Effector memory CD8-positive, alpha-beta T cell (primary cell): ENCODE data around the gene TMEM62.
"Not testable (repeated sequence)": the region's sequence is repeated elsewhere in the genome, so short reads cannot be mapped to it uniquely, and the experiment has no call there.

Experiments used
- ATAC-seq: fragments of 150-1000 bp; cut with Tn5 transposase; replicated peaks from 2 replicates; pipeline ENCODE4 v1.10.0; 2021; ENCODE audit warnings: mild to moderate bottlenecking, moderate library complexity
- DNase-seq, 3 experiments: peaks; one replicate each; pipeline ENCODE4 v3.0.0; 2021
- H3K27ac Mint-ChIP-seq, 2 donors: one replicate each; pipeline ENCODE4 v1.8.0; 2022; ENCODE audit warnings: mild to moderate bottlenecking in 2 of 2, mixed read lengths in 2 of 2, moderate library complexity in 2 of 2
- H3K27me3 Mint-ChIP-seq, 2 donors: one replicate each; pipeline ENCODE4 v1.8.0; 2022; ENCODE audit warnings: mixed read lengths in 2 of 2
- H3K36me3 Mint-ChIP-seq: one replicate; pipeline ENCODE4 v1.8.0; 2022; ENCODE audit warnings: mild to moderate bottlenecking, moderate library complexity, mixed read lengths; ENCODE audit not compliant: insufficient read depth
- H3K4me1 Mint-ChIP-seq, 2 donors: one replicate each; pipeline ENCODE4 v1.8.0; 2022; ENCODE audit warnings: low read depth in 2 of 2, mixed read lengths in 2 of 2
- H3K4me3 Mint-ChIP-seq, 2 donors: one replicate each; pipeline ENCODE4 v1.8.0; 2022; ENCODE audit warnings: mild to moderate bottlenecking in 2 of 2, mixed read lengths in 2 of 2, moderate library complexity in 2 of 2
- H3K9me3 Mint-ChIP-seq, 2 donors: one replicate each; pipeline ENCODE4 v1.8.0; 2022; ENCODE audit warnings: mixed read lengths in 2 of 2

The TMEM62 gene

GRCh38 chr15:43128980-43129335 lies 4.4 kb upstream of the TMEM62 start:
- no peak overlapping the region for H3K27ac Mint-ChIP-seq

DNA sequence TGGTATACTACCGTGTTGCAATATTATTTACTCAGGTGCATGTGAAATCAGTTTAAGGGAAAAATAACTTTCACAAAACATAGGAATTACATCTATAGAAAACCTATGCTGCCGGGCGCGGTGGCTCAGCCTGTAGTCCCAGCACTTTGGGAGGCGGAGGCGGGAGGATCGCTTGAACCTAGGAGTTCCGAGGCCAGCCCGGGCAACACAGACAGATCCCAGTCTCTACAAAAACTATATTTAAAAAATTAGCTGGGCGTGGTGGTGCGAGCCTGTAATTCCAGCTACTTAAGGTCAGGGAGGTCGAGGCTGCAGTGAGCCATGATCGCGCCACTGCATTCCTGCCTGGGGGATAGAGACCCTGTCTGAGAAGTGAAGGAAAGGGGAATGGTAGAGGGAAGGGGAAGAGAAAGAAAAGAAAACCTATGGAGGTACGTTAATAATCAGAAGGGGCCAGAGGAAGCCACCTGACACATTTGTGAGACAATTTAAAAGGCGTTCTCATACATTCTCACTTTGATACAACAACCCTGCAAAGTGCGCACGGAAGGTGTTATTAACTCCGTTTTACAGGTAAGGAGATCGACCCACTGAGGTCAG lies 456 bp upstream of the TMEM62 start:
- peaks cover 21% of the 10 kb centered on the region for H3K36me3 Mint-ChIP-seq
- ATAC-seq, result no peak
- H3K4me3 Mint-ChIP-seq, result peak overlapping the region; percentile 92 to 95
- peak overlapping the region; percentile 97 to 99 for H3K27ac Mint-ChIP-seq
- peaks cover 17 to 20% of the 10 kb centered on the region in 2 donors for H3K4me1 Mint-ChIP-seq
- no peaks in the 10 kb centered on the region for H3K9me3 Mint-ChIP-seq
- DNase-seq, result no peak
- peaks cover 5 to 15% of the 10 kb centered on the region in 2 donors for H3K27me3 Mint-ChIP-seq

More at GRCh38 chr15:43128980-43129335, 4.4 kb upstream of the TMEM62 start:
- ATAC-seq, result no peak
- H3K4me1 Mint-ChIP-seq, result peaks cover 4% of the 10 kb centered on the region in 2 donors
- no peak overlapping the region for H3K4me3 Mint-ChIP-seq
- no peaks in the 10 kb centered on the region for H3K9me3 Mint-ChIP-seq
- H3K36me3 Mint-ChIP-seq, result peaks cover 7% of the 10 kb centered on the region
- H3K27me3 Mint-ChIP-seq, result peaks cover 5 to 15% of the 10 kb centered on the region in 2 donors
- DNase-seq, result no peak

GRCh38 chr15:43134157-43134635 lies 810 bp downstream of the TMEM62 start:
- Mint-ChIP-seq H3K4me1 (peaks cover 17 to 25% of the 10 kb centered on the region in 2 donors), H3K27ac (peak overlapping the region; percentile 97 to 99), H3K4me3 (peak overlapping the region; percentile 92 to 95), H3K9me3 (no peaks in the 10 kb centered on the region), H3K27me3 (peaks cover 0 to 8% of the 10 kb centered on the region in 2 donors), H3K36me3 (peaks cover 32% of the 10 kb centered on the region)
- DNase-seq (peak in 2 of 3 experiments; percentile 3 to 4), ATAC-seq (peak; percentile 23)

DNA sequence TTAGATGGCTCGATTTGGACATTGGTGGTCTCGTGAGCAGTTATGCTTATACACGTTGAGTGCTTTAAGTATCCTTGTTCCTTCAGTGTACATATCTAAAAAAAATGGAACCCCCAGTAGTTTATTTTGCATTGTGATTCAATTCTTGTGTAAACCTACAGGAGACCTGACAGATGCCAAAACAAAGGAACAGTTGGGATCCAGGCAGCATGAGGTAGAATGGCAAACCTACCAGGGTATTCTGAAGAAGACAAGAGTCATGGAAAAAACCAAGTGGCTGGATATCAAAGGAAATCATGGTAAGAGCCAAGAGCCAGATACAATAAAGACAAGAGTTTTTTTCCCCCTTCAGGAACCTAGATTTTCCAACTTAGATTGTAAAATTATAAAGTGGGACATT lies 2.0 kb downstream of the TMEM62 start:
- Mint-ChIP-seq H3K36me3 (peaks cover 43% of the 10 kb centered on the region), H3K9me3 (no peaks in the 10 kb centered on the region), H3K27me3 (no peaks in the 10 kb centered on the region), H3K4me1 (peaks cover 17 to 28% of the 10 kb centered on the region in 2 donors), H3K27ac (peak overlapping the region; percentile 97 to 99), H3K4me3 (peak overlapping the region in 1 of 2 donors; percentile 92)
- ATAC-seq (no peak), DNase-seq (no peak)

DNA sequence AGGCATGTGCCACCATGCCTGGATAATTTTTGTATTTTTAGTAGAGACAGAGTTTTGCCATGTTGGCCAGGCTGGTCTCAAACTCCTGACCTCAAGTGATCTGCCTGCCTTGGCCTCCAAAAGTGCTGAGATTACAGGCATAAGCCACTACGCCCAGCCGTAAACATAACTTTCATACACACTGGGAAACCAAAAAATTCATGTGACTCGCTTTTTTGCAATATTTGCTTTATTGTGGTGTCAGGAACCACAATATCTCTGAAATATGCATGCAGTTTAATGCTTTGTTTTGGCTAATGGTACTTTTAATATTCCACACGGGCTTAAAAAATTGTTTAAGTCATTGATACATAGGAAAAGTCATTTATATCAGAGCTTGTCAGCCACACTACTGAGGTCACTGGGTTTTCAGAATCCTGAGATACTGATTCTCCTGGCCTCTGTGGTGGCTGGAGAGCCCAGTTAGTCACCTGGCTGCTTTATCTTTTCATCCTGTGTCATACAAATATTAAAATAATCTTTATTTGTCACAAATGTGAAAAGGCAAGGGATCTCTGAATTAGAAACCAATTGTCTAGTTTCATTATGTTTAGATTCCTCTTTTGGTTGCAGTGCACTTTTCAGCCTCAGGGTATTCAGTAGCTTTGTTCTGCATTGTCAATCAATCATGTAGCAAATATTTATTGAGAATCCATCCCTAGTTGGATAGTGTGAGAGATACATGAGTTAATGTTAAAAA lies 10.0 kb downstream of the TMEM62 start:
- H3K27ac Mint-ChIP-seq, result peak overlapping the region; percentile 0 to 18
- H3K4me3 Mint-ChIP-seq, result no peak overlapping the region
- no peak for ATAC-seq
- no peaks in the 10 kb centered on the region for H3K9me3 Mint-ChIP-seq
- H3K36me3 Mint-ChIP-seq, result peaks cover 45% of the 10 kb centered on the region
- H3K4me1 Mint-ChIP-seq, result peaks cover 13 to 17% of the 10 kb centered on the region in 2 donors
- no peaks in the 10 kb centered on the region for H3K27me3 Mint-ChIP-seq
- no peak for DNase-seq

DNA sequence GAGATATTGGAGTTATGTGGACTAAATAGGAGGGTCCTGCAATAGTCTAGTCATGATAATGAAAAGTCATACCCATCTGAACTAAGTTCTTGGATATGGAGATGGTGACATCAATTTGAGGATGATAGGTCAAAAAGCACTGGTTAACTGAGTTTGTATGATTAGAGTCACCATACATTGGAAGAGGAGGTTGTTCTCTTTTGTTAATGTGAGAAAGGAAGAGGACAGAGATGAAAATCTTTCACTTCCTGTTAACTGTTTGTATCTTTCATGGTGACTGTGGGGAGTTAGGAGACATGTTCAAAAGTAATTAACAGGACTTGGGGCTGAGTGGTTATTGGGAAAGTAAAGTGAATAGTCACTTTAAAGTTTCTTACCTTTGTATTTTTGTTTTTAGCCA lies 11.1 kb downstream of the TMEM62 start:
- H3K9me3 Mint-ChIP-seq, result no peaks in the 10 kb centered on the region
- ATAC-seq (no peak), DNase-seq (no peak)
- H3K27ac Mint-ChIP-seq, result peak overlapping the region; percentile 0 to 18
- no peaks in the 10 kb centered on the region for H3K27me3 Mint-ChIP-seq
- no peak overlapping the region for H3K4me3 Mint-ChIP-seq
- H3K36me3 Mint-ChIP-seq, result peaks cover 47% of the 10 kb centered on the region
- H3K4me1 Mint-ChIP-seq, result peaks cover 13% of the 10 kb centered on the region in 2 donors

DNA sequence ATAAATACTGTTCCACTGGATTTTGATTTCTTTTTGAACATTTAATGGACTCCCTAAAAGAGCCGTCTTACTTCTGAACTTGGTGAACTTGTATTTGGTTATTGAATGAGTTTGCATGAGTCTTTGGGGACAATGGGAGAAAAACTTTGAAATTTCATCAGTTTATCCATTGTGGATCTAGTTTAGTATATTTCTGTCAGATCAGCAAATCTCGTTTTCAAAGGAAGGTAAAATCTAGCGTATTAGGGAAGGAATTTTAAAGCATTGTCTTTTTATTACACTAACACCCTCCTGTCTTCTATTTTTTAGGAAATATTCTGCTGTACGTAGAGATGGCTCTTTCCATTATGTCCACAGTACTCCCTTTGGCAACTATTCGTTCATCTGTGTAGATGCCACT lies 12.8 kb downstream of the TMEM62 start:
- no peaks in the 10 kb centered on the region for H3K9me3 Mint-ChIP-seq
- H3K4me3 Mint-ChIP-seq, result no peak overlapping the region
- no peaks in the 10 kb centered on the region for H3K27me3 Mint-ChIP-seq
- ATAC-seq (no peak), DNase-seq (no peak)
- peaks cover 43% of the 10 kb centered on the region for H3K36me3 Mint-ChIP-seq
- peak overlapping the region in 1 of 2 donors; percentile 38 for H3K27ac Mint-ChIP-seq
- peaks cover 13% of the 10 kb centered on the region in 2 donors for H3K4me1 Mint-ChIP-seq

- Mint-ChIP-seq H3K4me1 (peaks cover 8 to 11% of the 10 kb centered on the region in 2 donors), H3K27me3 (no peaks in the 10 kb centered on the region), H3K4me3 (no peak overlapping the region), H3K9me3 (no peaks in the 10 kb centered on the region), H3K36me3 (peaks cover 59% of the 10 kb centered on the region), H3K27ac (no peak overlapping the region)
- ATAC-seq (no peak), DNase-seq (no peak)
Observed at GRCh38 chr15:43150191-43150929, 17.0 kb downstream of the TMEM62 start.

DNA sequence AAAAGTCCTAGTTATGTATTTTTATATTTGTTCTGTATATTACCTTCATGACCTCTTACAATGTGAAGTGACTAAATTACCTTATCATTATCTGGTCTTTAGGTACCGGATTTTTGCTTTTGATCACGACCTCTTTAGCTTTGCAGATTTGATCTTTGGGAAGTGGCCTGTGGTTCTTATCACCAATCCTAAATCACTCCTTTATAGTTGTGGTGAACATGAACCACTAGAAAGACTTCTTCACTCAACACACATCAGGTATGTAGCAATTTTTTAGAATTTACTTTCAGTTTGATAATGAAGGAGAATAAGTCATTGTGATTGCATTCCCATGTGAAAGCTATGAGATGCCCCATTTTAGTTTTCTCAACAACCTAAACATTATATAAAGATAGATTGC lies 18.3 kb downstream of the TMEM62 start:
- Mint-ChIP-seq H3K27ac (peak overlapping the region in 1 of 2 donors; percentile 35), H3K9me3 (no peaks in the 10 kb centered on the region), H3K27me3 (no peaks in the 10 kb centered on the region), H3K36me3 (peaks cover 61% of the 10 kb centered on the region), H3K4me3 (peak overlapping the region in 1 of 2 donors; percentile 20), H3K4me1 (peaks cover 5 to 11% of the 10 kb centered on the region in 2 donors)
- ATAC-seq (peak; percentile 99), DNase-seq (peak in 1 of 3 experiments; percentile 12)

DNA sequence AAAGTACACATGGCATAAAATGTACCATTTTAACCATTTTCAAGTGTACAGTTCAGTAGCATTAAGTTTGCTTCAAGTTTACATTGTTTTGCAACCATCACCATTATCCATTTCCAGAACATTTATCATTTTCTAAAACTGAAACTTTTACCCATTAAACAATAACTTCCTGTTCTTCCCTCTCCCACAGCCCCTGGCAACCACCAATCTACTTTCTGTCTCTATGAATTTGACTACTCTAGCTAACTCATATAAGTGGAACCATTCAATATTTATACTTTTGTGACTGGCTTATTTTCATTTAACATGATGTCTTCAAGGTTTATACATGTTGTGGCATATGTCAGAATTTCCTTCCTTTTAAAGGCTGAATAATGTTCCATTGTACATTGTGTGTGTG lies 19.9 kb downstream of the TMEM62 start:
- Mint-ChIP-seq H3K9me3 (no peaks in the 10 kb centered on the region), H3K4me3 (no peak overlapping the region), H3K36me3 (peaks cover 61% of the 10 kb centered on the region), H3K27ac (peak overlapping the region in 1 of 2 donors; percentile 68), H3K4me1 (peaks cover 9 to 11% of the 10 kb centered on the region in 2 donors), H3K27me3 (no peaks in the 10 kb centered on the region)
- ATAC-seq, result no peak
- no peak for DNase-seq

GRCh38 chr15:43165801-43166325 lies 32.5 kb downstream of the TMEM62 start:
- Mint-ChIP-seq H3K27ac (peak overlapping the region in 1 of 2 donors; percentile 58), H3K27me3 (no peaks in the 10 kb centered on the region)

GRCh38 chr15:43167261-43167660 lies 33.9 kb downstream of the TMEM62 start:
- H3K4me1 Mint-ChIP-seq, DNase-seq, H3K4me3 Mint-ChIP-seq, H3K27me3 Mint-ChIP-seq, H3K27ac Mint-ChIP-seq, ATAC-seq, H3K9me3 Mint-ChIP-seq: not testable (repeated sequence)
- peaks cover 52% of the 10 kb centered on the region for H3K36me3 Mint-ChIP-seq

More at GRCh38 chr15:43165801-43166325, 32.5 kb downstream of the TMEM62 start:
- no peak overlapping the region for H3K4me3 Mint-ChIP-seq
- ATAC-seq (no peak), DNase-seq (no peak)
- H3K9me3 Mint-ChIP-seq, result no peaks in the 10 kb centered on the region
- no peaks in the 10 kb centered on the region for H3K4me1 Mint-ChIP-seq
- H3K36me3 Mint-ChIP-seq, result peaks cover 54% of the 10 kb centered on the region
